ENCODE data around the gene PGM1. TPM values are rescaled to one million over a fixed set of nuclear protein-coding genes. Genes with fewer than 3 reads are reported as not detected.

The PGM1 gene
- total RNA-seq, 2 experiments from 2014 or later: 37.0 to 38.7 TPM

DNA sequence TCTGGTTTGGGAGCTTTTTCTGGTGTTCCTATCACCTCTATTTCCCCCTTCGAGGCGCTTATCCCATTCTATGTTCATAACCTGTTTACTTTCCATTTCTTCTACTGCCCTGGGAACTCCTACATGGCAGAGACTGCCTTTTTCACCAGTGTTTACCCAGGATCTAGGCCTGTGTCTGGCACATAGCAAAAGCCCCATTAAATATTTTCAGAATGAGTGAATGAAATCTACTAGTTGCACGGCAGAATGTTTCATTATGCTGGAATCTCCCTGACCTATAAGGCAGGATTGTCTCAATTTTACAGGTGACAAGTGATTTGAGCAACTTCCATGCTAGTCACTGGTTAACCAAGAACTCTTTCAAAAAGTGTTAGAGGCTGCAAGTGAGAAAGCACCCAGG lies 70.1 kb downstream of the PGM1 start:
- H3K4me3 Mint-ChIP-seq: no peak overlapping the region
- peaks cover 15% of the 10 kb centered on the region for H3K9me3 Mint-ChIP-seq
- H3K27ac Mint-ChIP-seq: no peak overlapping the region
- POLR2A ChIA-PET: no interaction called here
- H3K27me3 Mint-ChIP-seq: no peaks in the 10 kb centered on the region
- no peak for DNase-seq
- H3K4me1 Mint-ChIP-seq: peaks cover 22% of the 10 kb centered on the region
- peaks cover 25% of the 10 kb centered on the region for H3K36me3 Mint-ChIP-seq (ENCODE audit: low read depth)
- CTCF ChIA-PET: interaction anchor here (0.6 kb wide), 1 partner anchor 87 kb away, joined by 3 read pairs; no protein-coding TSS in a partner anchor

DNA sequence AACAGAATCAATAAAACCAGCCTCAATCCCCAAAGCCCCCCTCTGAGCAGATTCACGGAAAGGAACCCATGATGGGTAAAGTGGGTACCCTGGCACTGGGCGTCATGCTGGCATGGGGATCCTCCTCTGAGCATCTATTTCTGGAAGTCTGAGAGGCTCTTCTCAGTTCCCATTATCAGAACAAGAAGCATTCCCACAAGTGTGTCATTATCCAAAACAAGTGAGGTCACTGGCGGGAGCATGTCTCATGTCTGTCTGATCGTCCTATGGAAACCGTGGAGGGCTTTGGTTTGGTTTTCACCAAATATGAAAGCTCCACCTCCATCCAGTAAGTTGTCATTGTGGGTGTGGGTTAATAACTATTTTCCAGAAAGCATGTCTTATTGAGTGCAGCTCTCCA lies 70.7 kb downstream of the PGM1 start:
- Mint-ChIP-seq H3K4me1 (peaks cover 19% of the 10 kb centered on the region), H3K27me3 (no peaks in the 10 kb centered on the region), H3K9me3 (peaks cover 12% of the 10 kb centered on the region), H3K27ac (no peak overlapping the region), H3K4me3 (no peak overlapping the region), H3K36me3 (ENCODE audit: low read depth) (peaks cover 20% of the 10 kb centered on the region)
- POLR2A ChIA-PET: no interaction called here
- DNase-seq: no peak
- CTCF ChIA-PET: no interaction called here

DNA sequence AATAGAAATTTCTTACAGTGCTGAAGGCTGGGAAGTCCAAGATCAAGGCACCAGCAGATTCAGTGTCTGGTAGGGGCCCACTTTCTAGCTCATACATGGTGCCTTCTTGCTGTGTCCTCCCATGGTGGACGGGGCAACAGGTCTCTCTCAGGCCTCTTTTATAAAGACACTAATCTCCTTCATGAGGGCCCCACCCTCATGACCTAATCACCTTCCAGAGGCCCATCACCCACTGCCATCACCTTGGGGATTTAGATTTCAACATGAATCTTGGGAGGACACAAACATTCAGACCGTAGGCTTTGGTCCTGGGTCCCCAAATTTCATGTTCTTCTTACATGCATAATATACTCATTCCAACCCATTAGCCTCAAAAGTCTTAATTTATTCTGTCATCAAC lies 71.5 kb downstream of the PGM1 start:
- Mint-ChIP-seq H3K4me1 (peaks cover 10% of the 10 kb centered on the region), H3K4me3 (no peak overlapping the region), H3K27ac (no peak overlapping the region), H3K9me3 (peaks cover 8% of the 10 kb centered on the region), H3K27me3 (no peaks in the 10 kb centered on the region), H3K36me3 (ENCODE audit: low read depth) (peaks cover 12% of the 10 kb centered on the region)
- ChIA-PET CTCF (no interaction called here), POLR2A (interaction anchor here (0.6 kb wide), 1 partner anchor 470 kb away, joined by 5 read pairs; no protein-coding TSS in a partner anchor)
- DNase-seq: no peak

DNA sequence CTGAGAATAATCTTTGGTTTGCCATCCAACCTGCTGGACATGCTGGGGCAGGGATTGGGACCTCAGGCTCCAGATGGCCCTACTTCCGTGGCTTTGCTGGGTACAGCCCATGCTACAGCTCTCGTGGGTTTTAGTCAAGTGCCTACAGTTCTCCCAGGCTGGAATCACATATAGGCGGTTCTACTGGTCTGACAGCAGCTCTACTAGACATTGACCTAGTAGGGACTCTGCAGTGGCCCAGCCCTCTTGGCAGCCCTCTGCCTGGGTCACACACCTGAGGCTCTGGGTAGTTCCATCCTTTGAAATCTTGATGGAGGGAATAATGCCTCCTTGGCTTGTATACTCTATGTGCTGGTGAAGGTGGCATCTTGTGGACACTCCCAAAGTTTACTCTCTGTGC lies 72.2 kb downstream of the PGM1 start:
- peaks cover 7% of the 10 kb centered on the region for H3K36me3 Mint-ChIP-seq (ENCODE audit: low read depth)
- no peak overlapping the region for H3K27ac Mint-ChIP-seq
- H3K4me1 Mint-ChIP-seq: peaks cover 6% of the 10 kb centered on the region
- peaks cover 8% of the 10 kb centered on the region for H3K9me3 Mint-ChIP-seq
- H3K27me3 Mint-ChIP-seq: no peaks in the 10 kb centered on the region
- ChIA-PET POLR2A (interaction anchor here (0.9 kb wide), 1 partner anchor 14 kb away, joined by 3 read pairs; no protein-coding TSS in a partner anchor), CTCF (no interaction called here)
- DNase-seq: no peak
- H3K4me3 Mint-ChIP-seq: no peak overlapping the region

DNA sequence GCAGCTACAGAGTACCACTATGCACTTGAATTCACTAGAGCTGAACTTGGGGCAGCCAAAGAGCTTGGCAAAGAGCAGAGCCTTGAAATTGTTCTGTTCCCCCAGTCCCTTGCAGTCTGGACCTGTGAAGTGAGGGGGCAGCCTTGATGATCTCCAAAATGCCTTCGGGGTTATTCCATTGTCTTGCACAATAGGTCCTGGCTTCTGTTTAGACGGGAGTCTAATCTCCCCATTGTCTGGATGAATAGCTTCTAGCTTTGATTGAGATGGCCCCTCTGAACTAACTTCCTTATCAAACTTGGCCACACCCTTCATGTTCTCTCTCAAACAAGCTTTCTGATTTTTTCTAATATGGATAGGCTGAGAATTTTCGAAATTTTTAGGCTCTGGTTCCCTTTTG lies 72.6 kb downstream of the PGM1 start:
- Mint-ChIP-seq H3K4me1 (peaks cover 6% of the 10 kb centered on the region), H3K36me3 (ENCODE audit: low read depth) (peaks cover 4% of the 10 kb centered on the region), H3K27me3 (no peaks in the 10 kb centered on the region), H3K9me3 (peaks cover 8% of the 10 kb centered on the region), H3K27ac (no peak overlapping the region), H3K4me3 (no peak overlapping the region)
- POLR2A ChIA-PET: interaction anchor here (0.9 kb wide), 1 partner anchor 15 kb away, joined by 3 read pairs; no protein-coding TSS in a partner anchor
- CTCF ChIA-PET: no interaction called here
- no peak for DNase-seq

DNA sequence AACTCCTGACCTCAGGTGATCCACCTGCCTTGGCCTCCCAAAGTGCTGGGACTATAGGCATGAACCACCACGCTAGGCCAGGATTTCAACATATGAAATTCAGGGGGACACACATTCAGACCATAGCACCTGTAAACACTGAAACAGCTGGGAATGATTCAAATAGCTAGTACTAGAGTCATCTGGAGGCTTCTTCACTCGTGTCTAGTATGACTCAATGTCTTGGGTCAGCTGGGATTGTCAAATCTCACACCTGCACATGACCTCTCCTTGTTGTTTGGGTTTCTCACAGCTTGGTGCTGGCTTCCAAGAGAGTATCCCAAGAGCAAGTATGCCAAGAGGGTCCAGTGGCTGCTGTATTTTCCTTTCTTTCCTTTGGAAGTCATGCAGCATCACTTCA lies 75.1 kb downstream of the PGM1 start:
- Mint-ChIP-seq H3K27ac (no peak overlapping the region), H3K9me3 (peaks cover 8% of the 10 kb centered on the region), H3K4me3 (no peak overlapping the region), H3K4me1 (no peaks in the 10 kb centered on the region), H3K36me3 (ENCODE audit: low read depth) (peaks cover 4% of the 10 kb centered on the region), H3K27me3 (no peaks in the 10 kb centered on the region)
- ChIA-PET POLR2A (no interaction called here), CTCF (interaction anchor here (0.7 kb wide), 1 partner anchor 16 kb away, joined by 3 read pairs; no protein-coding TSS in a partner anchor)
- DNase-seq: no peak

DNA sequence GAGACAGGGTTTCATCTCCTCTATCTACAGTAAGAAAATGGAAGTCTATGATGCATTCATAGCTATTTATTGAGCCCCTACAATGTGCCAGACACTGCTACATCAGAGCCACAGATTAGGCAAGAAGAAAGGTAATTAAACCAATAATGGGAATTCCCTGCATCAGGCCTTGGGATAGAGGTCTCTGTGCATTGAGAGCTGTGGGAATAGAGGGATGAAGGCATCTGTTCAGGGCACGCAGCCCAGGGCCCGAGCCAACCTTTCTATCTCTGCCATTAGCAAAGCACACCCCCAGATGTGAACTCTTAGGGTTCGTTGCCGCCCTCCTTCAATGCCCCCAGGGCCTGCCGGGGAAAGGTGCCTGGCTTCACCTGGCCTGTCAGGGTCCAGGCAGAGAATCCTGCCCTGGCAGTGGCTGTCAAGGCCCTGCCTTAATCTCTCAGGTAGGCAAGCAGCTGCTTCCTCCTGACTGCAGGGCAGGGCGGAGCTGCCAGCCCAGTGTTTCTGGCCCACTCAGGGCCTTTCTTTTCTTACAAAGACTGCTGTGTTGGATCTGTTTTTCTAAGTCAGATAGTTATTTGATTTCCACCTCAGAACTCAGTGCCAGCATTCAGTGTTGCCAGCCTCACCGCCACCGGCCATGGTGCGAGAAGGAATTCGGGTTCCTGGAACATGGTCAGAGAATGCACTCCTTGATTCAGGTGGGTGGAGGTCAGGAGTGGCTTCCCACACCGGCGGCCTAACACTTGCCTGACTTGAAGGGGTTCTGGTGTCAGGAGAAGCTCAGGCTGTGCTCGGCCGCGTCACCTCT lies 76.1 kb downstream of the PGM1 start:
- ChIA-PET CTCF (no interaction called here), POLR2A (no interaction called here)
- DNase-seq: no peak
- Mint-ChIP-seq H3K9me3 (peaks cover 8% of the 10 kb centered on the region), H3K27ac (no peak overlapping the region), H3K36me3 (ENCODE audit: low read depth) (peaks cover 4% of the 10 kb centered on the region), H3K27me3 (no peaks in the 10 kb centered on the region), H3K4me1 (no peaks in the 10 kb centered on the region), H3K4me3 (no peak overlapping the region)

DNA sequence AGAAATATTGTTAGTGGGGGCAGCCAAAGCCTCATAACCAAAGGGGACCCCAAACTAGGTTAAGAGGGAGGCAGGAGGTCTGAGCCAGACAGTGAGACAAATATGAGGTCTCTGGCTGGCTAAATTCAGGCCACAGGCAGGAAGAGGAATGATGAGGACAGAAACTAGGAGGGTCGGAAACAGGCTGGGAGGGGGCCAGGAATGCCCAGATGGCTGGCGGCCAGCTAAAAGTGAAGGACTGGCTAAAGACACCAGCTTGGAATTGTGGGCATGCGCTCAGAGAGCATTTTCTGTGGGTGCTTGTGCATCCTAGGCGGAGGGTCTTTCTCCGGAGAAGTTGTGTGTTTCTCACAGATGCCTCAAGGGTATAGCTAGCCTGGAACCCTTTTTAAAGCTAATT lies 77.0 kb downstream of the PGM1 start:
- Mint-ChIP-seq H3K27ac (no peak overlapping the region), H3K4me3 (no peak overlapping the region), H3K9me3 (peaks cover 8% of the 10 kb centered on the region), H3K36me3 (ENCODE audit: low read depth) (peaks cover 4% of the 10 kb centered on the region), H3K4me1 (no peaks in the 10 kb centered on the region), H3K27me3 (no peaks in the 10 kb centered on the region)
- ChIA-PET POLR2A (no interaction called here), CTCF (interaction anchor here (0.7 to 1.2 kb wide), 2 partner anchors 8 to 145 kb away, joined by 4 to 5 read pairs; no protein-coding TSS in a partner anchor)
- no peak for DNase-seq

DNA sequence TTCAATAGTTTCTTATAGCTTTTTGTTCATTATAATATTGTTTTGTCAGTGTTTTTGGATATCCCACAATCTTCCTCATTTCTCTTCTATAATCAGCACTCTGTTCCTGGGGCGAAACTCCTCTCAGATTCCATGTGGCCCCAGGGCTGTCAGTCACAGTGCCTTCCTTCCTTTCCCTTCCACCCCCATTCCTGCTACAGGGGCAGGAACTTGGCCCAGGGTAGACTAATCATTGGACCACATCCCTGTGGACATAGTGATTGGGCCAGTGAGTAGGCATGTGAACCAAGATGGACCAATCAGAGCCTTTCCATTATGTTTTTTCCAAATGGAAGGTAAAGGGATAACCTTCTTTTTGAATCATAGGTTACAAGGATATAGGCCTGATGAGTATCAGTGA lies 78.3 kb downstream of the PGM1 start:
- Mint-ChIP-seq H3K36me3 (ENCODE audit: low read depth) (no peaks in the 10 kb centered on the region), H3K4me3 (no peak overlapping the region), H3K9me3 (peaks cover under 1% of the 10 kb centered on the region), H3K27ac (no peak overlapping the region), H3K27me3 (no peaks in the 10 kb centered on the region), H3K4me1 (no peaks in the 10 kb centered on the region)
- CTCF ChIA-PET: interaction anchor here (0.7 kb wide), 1 partner anchor 21 kb away, joined by 3 read pairs; no protein-coding TSS in a partner anchor
- POLR2A ChIA-PET: no interaction called here
- no peak for DNase-seq

DNA sequence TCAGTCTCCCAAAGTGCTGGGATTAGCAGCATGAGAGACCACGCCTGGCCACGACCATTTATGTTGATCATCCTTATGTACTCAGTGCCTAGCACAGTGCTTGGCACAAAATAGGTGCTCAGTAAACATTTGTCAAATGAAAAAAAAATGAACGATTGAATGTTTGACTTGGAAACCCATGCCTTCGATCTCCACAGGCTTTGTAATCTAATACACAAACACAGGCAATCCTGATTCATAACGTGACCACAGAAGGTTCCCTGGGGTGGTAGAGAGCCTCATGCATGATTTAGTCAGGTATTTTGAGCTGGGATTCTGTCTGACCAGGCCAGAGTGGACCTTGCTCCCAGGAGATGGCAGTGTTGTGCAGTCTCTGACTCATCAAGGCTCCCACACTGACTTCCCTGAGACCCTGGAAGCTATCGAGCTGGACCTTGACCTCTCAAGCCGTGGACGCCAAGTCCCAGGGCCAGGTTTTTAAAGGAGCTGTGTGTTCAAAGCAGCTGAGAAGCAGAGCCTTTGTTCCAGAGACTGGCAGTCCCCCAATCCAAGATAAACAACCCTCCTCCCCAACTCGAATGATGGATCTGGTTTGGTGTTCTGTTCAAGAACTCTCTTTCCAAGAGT lies 81.1 kb downstream of the PGM1 start:
- H3K27ac Mint-ChIP-seq: no peak overlapping the region
- no peaks in the 10 kb centered on the region for H3K36me3 Mint-ChIP-seq (ENCODE audit: low read depth)
- ChIA-PET CTCF (no interaction called here), POLR2A (no interaction called here)
- DNase-seq: no peak
- H3K27me3 Mint-ChIP-seq: no peaks in the 10 kb centered on the region
- H3K4me1 Mint-ChIP-seq: no peaks in the 10 kb centered on the region
- no peaks in the 10 kb centered on the region for H3K9me3 Mint-ChIP-seq
- H3K4me3 Mint-ChIP-seq: no peak overlapping the region

DNA sequence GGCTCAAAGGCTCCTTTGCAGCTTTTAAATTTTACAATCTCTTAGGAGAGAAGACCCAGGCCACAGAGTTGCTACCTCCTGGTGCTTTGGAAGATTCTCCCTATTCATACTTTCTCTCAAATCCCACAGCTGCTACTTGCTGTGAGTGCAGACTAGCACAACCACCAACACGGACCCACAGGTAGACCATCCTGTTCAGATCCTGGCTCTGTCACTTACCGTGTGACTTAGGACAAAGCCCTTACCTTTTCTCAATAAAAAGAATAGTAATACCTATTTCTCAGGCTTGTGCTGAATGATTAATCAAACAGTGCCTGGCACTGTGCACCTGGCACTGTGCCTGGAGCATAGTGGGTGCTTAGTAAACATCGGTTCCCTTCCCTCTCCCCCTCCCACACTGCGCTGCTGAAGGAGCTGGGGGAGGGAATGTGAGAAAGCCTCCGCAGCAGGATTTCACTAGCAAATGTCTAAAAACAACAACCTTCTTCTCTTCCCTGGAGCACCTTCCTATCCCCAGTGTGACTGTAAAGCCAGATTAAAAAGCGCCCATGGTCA lies 81.7 kb downstream of the PGM1 start:
- H3K27ac Mint-ChIP-seq: no peak overlapping the region
- no peak for DNase-seq
- H3K4me1 Mint-ChIP-seq: no peaks in the 10 kb centered on the region
- H3K4me3 Mint-ChIP-seq: no peak overlapping the region
- H3K9me3 Mint-ChIP-seq: no peaks in the 10 kb centered on the region
- ChIA-PET POLR2A (no interaction called here), CTCF (no interaction called here)
- no peaks in the 10 kb centered on the region for H3K27me3 Mint-ChIP-seq
- no peaks in the 10 kb centered on the region for H3K36me3 Mint-ChIP-seq (ENCODE audit: low read depth)

DNA sequence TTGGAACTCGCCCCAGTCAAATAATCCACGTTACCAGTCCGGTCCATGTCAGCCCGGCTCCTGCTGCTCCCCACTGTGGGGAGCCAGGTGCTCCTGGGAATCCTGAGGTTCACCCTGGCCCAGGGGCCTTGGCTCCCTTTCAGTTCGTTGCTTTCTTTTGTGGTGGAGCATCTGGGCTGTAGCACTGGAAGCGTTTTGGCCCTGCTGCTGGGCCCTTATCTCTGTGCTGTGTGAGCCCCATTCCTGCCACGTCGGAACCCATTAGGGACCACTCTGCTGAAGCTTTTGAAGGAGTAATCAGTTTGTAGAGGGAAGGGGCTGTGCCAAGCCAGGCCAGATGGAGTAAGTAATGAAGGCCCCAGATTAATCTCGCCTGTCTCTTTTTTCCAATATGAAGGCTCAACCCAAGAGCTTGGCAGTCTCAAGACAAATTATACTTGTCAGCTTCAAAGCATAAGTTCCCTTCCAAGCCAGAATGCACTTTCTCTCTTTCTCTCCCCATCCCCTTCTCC lies 82.3 kb downstream of the PGM1 start:
- Mint-ChIP-seq H3K9me3 (peaks cover 2% of the 10 kb centered on the region), H3K36me3 (ENCODE audit: low read depth) (no peaks in the 10 kb centered on the region), H3K27me3 (no peaks in the 10 kb centered on the region), H3K27ac (no peak overlapping the region), H3K4me3 (no peak overlapping the region), H3K4me1 (no peaks in the 10 kb centered on the region)
- no peak for DNase-seq
- CTCF ChIA-PET: no interaction called here
- POLR2A ChIA-PET: no interaction called here

DNA sequence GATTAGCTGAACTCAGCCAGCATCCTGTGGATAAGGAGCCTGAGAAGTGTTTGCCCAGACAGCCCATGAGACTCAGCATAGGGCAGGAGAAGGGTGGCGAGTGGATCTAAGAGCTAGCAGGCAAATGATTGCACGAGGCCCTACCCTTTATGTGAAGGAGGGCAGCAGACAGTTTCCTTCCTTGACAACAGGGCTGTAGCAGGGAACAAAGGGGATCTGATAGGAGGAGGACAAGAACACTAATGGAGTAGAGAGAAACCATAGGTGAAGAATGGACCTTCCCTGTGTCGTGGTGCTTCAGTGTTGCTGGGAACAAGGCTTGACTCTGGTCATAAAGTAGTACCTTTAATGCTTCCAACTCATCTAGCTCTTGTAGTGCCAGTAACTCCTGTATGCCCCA lies 84.3 kb downstream of the PGM1 start:
- ChIA-PET CTCF (interaction anchor here (0.6 kb wide), 1 partner anchor 1148 kb away, joined by 3 read pairs; no protein-coding TSS in a partner anchor), POLR2A (no interaction called here)
- Mint-ChIP-seq H3K4me3 (no peak overlapping the region), H3K4me1 (no peaks in the 10 kb centered on the region), H3K9me3 (peaks cover 2% of the 10 kb centered on the region), H3K36me3 (ENCODE audit: low read depth) (no peaks in the 10 kb centered on the region), H3K27ac (no peak overlapping the region), H3K27me3 (no peaks in the 10 kb centered on the region)
- no peak for DNase-seq
